ENCODE data around the gene IFT81.
"Not testable (repeated sequence)": the region's sequence is repeated elsewhere in the genome, so short reads cannot be mapped to it uniquely, and the experiment has no call there.

Gene IFT81

GRCh38 chr12:110124269-110124995 is at the start of gene IFT81:
Gene IFT81 (plus strand): TSS chr12:110124357. CDS start chr12:110127381, 3,024 bp downstream.
- in situ Hi-C loops (cut with HindIII; ENCODE audit: low sequenced_read_pairs): no loop called here

- in situ Hi-C loops (cut with HindIII; ENCODE audit: low sequenced_read_pairs): no loop called here
Measured at GRCh38 chr12:110075880-110076279, 48.3 kb upstream of the IFT81 start.

- in situ Hi-C loops (cut with HindIII; ENCODE audit: low sequenced_read_pairs): no loop called here
Measured at GRCh38 chr12:110077800-110078199, 46.4 kb upstream of the IFT81 start.

- in situ Hi-C loops (cut with HindIII; ENCODE audit: low sequenced_read_pairs): no loop called here
Measured at GRCh38 chr12:110079477-110080400, 44.4 kb upstream of the IFT81 start.

GRCh38 chr12:110080410-110080809 is 43.7 kb upstream of the IFT81 start:
- in situ Hi-C loops (cut with HindIII; ENCODE audit: low sequenced_read_pairs): no loop called here

GRCh38 chr12:110084314-110085015 is 39.7 kb upstream of the IFT81 start:
- in situ Hi-C loops (cut with HindIII; ENCODE audit: low sequenced_read_pairs): no loop called here

GRCh38 chr12:110088216-110088615 is 35.9 kb upstream of the IFT81 start:
- in situ Hi-C loops (cut with HindIII; ENCODE audit: low sequenced_read_pairs): not testable (repeated sequence)

GRCh38 chr12:110088936-110089335 is 35.2 kb upstream of the IFT81 start:
- in situ Hi-C loops (cut with HindIII; ENCODE audit: low sequenced_read_pairs): no loop called here

- in situ Hi-C loops (cut with HindIII; ENCODE audit: low sequenced_read_pairs): no loop called here
Measured at GRCh38 chr12:110090266-110091135, 33.7 kb upstream of the IFT81 start.

GRCh38 chr12:110091136-110091711 is 32.9 kb upstream of the IFT81 start:
- in situ Hi-C loops (cut with HindIII; ENCODE audit: low sequenced_read_pairs): no loop called here

GRCh38 chr12:110093631-110094311 is 30.4 kb upstream of the IFT81 start:
- in situ Hi-C loops (cut with HindIII; ENCODE audit: low sequenced_read_pairs): no loop called here

- in situ Hi-C loops (cut with HindIII; ENCODE audit: low sequenced_read_pairs): no loop called here
Measured at GRCh38 chr12:110100315-110100970, 23.7 kb upstream of the IFT81 start.

- in situ Hi-C loops (cut with HindIII; ENCODE audit: low sequenced_read_pairs): no loop called here
Measured at GRCh38 chr12:110102255-110102654, 21.9 kb upstream of the IFT81 start.

GRCh38 chr12:110104188-110105094 is 19.7 kb upstream of the IFT81 start:
- in situ Hi-C loops (cut with HindIII; ENCODE audit: low sequenced_read_pairs): no loop called here

- in situ Hi-C loops (cut with HindIII; ENCODE audit: low sequenced_read_pairs): no loop called here
Measured at GRCh38 chr12:110105159-110105558, 19.0 kb upstream of the IFT81 start.

GRCh38 chr12:110105986-110106385 is 18.2 kb upstream of the IFT81 start:
- in situ Hi-C loops (cut with HindIII; ENCODE audit: low sequenced_read_pairs): no loop called here

- in situ Hi-C loops (cut with HindIII; ENCODE audit: low sequenced_read_pairs): no loop called here
Measured at GRCh38 chr12:110107369-110108281, 16.5 kb upstream of the IFT81 start.

All from DLD1 (cell line).